CD4-positive, CD25-positive, alpha-beta regulatory T cell (primary cell): ENCODE results near the gene CTBP1. TPM values are rescaled to one million over a fixed set of nuclear protein-coding genes. Genes with fewer than 3 reads are reported as not detected.

Experiments
- ATAC-seq, 2 donors: fragments of 150-1000 bp; cut with Tn5 transposase; one replicate each; pipeline ENCODE4 v1.10.0; 2021; ENCODE audit warnings: low read depth in 2 of 2, moderate number of reproducible peaks in 2 of 2, moderate library complexity in 1 of 2
- DNase-seq, 3 donors: peaks; one replicate each; pipeline versions ENCODE4 v3.0.0 to v3.0.0-alpha.2; 2012 to 2022; ENCODE audit warnings: mixed read lengths in 1 of 3
- H3K27ac ChIP-seq: one replicate; pipeline ENCODE4 v1.7.0; 2013; ENCODE audit warnings: mild to moderate bottlenecking, low read length; ENCODE audit not compliant: insufficient read depth, poor library complexity, severe bottlenecking
- H3K27me3 ChIP-seq: one replicate; pipeline ENCODE4 v1.7.0; 2013; ENCODE audit warnings: low read length; ENCODE audit not compliant: control insufficient read depth, insufficient read depth
- H3K36me3 ChIP-seq: one replicate; pipeline ENCODE4 v1.7.0; 2013; ENCODE audit warnings: mild to moderate bottlenecking, low read length, moderate library complexity; ENCODE audit not compliant: control insufficient read depth, insufficient read depth
- H3K4me1 ChIP-seq: 2 replicates; pipeline ENCODE4 v1.7.0; 2013; ENCODE audit warnings: mild to moderate bottlenecking, low read length; ENCODE audit not compliant: insufficient read depth, control insufficient read depth, poor library complexity, severe bottlenecking
- H3K4me3 ChIP-seq: one replicate; pipeline ENCODE4 v1.7.0; 2013; ENCODE audit warnings: low read depth, mild to moderate bottlenecking, low read length, moderate library complexity
- H3K9me3 ChIP-seq, 2 experiments: 1 replicate in 1 of 2; 2 replicates in 1 of 2; pipeline ENCODE4 v1.7.0; 2013; ENCODE audit warnings: low read length in 2 of 2, mild to moderate bottlenecking in 1 of 2, moderate library complexity in 1 of 2; ENCODE audit not compliant: control insufficient read depth in 2 of 2
- H3K27ac Mint-ChIP-seq, 3 donors: one replicate each; pipeline ENCODE4 v1.8.0; 2020 to 2022; ENCODE audit warnings: mild to moderate bottlenecking in 3 of 3, mixed read lengths in 3 of 3, moderate library complexity in 2 of 3
- H3K27me3 Mint-ChIP-seq: one replicate; pipeline ENCODE4 v1.8.0; 2022; ENCODE audit warnings: mild to moderate bottlenecking, mixed read lengths
- H3K36me3 Mint-ChIP-seq: one replicate; pipeline ENCODE4 v1.8.0; 2020; ENCODE audit warnings: mixed read lengths
- H3K4me1 Mint-ChIP-seq, 4 donors: one replicate each; pipeline ENCODE4 v1.8.0; 2020 to 2022; ENCODE audit warnings: mixed read lengths in 4 of 4, mild to moderate bottlenecking in 1 of 4
- H3K4me3 Mint-ChIP-seq, 4 donors: one replicate each; pipeline ENCODE4 v1.8.0; 2020 to 2022; ENCODE audit warnings: mild to moderate bottlenecking in 4 of 4, mixed read lengths in 4 of 4, moderate library complexity in 3 of 4
- H3K9me3 Mint-ChIP-seq, 7 donors: one replicate each; pipeline ENCODE4 v1.8.0; 2020 to 2022; ENCODE audit warnings: mixed read lengths in 7 of 7, mild to moderate bottlenecking in 3 of 7, moderate library complexity in 2 of 7
- polyA plus RNA-seq, 4 donors: library from polyadenylated mRNA; unstranded; fragments of 300-500 nt; fragmentation: Illumina TruSeq; gene quantifications; one replicate each; pipeline ENCODE4 v1.2.3, GENCODE V29; 2021
- total RNA-seq: library from RNA; stranded (reverse); gene quantifications from one replicate; pipeline ENCODE4 v1.2.3, GENCODE V29; 2022

CTBP1 gene
- total and polyA plus RNA-seq, 5 donors from 2014 or later = 32.4 to 198 (median 67.2) TPM

DNA sequence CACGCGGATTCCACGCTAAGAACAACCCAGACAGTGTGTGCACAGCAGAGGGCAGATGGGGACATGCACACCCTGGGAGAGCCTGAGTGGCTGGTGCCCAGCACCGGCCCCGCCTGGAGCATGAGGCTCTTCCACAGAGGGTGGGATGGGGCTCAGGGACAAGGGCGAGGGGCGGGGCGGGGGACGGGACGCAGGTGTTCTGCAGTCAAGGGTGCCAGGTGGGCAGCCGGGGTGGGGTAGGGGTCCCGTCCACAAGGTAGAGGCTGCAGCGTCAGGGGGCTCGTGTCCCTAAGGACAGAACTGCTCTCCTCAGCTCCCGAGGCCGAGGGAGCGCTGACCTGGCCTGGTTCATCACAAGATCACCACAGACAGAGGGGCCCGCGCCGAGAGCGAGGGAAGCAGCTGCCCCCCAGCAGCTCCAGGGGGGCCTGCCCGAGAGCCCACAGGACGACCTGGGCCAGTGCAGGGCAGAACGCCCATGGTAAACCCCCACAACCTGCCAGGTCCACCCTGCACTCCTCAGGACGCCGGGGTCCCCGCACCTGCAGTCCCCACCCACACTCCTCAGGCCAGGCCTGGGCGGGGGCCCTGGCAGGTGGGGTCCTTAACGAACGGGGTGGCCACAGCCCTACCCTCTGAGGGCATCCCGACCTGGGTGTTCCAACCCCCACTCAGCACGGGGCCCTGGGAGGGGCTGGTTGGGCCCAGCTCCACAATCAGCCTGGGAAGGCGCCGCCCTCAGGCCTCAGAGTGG, 26.7 kb downstream of the CTBP1 start:
- ATAC-seq (no peak), DNase-seq (no peak)
- Histone ChIP-seq H3K4me1 (peaks cover 17% of the 10 kb centered on the region), H3K9me3 (no peaks in the 10 kb centered on the region), H3K36me3 (peaks cover 43% of the 10 kb centered on the region), H3K27ac (no peak overlapping the region), H3K4me3 (no peak overlapping the region), H3K27me3 (no peaks in the 10 kb centered on the region)
- Mint-ChIP-seq H3K36me3 (peaks cover 45% of the 10 kb centered on the region), H3K4me3 (no peak overlapping the region), H3K27me3 (no peaks in the 10 kb centered on the region), H3K4me1 (peaks cover 12 to 26% (median 20%) of the 10 kb centered on the region in 4 donors), H3K9me3 (no peaks in the 10 kb centered on the region), H3K27ac (peak overlapping the region in 1 of 3 donors; percentile 32)

DNA sequence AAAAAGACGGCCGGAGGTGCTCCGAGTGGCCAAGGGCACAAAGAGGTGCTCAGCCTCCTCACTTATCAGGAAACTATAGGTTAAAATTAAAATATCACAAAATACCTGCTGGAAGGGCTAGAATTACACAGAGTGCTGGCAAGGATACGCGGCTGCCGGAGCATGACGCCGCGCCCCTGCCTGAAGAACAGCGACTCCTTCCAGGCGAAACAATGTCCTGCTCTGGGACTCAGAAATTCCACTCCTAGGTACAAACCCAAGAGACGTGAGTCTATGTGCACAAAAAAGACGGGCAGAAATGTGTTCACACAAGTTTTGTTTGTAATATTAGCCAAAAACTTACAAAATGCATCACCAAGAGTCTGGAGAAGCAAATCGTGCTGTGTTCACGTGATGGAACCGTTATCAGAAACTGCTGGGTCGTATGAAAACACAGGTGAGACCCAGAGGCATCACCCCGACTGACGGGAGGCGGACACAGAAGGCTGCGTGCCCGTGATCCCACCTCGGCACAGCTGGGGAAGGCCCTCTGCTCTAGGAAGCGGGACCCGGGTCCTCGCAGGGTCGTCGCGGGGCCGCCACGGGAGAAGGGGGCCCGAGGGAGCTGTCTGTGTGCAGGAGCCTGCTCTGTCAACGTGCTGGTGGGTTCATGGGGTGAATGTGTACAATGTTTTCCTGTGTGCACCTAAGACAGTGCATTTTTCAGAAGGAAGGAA, 27.6 kb downstream of the CTBP1 start:
- H3K4me3 Mint-ChIP-seq = peak overlapping the region in 1 of 4 donors; percentile 23
- no peak overlapping the region for H3K27ac ChIP-seq
- H3K36me3 Mint-ChIP-seq = peaks cover 41% of the 10 kb centered on the region
- H3K9me3 Mint-ChIP-seq = no peaks in the 10 kb centered on the region
- no peak for DNase-seq
- H3K27ac Mint-ChIP-seq = peak overlapping the region in 1 of 3 donors; percentile 58
- no peaks in the 10 kb centered on the region for H3K27me3 ChIP-seq
- H3K36me3 ChIP-seq = peaks cover 36% of the 10 kb centered on the region
- H3K9me3 ChIP-seq = no peaks in the 10 kb centered on the region
- H3K4me3 ChIP-seq = no peak overlapping the region
- ATAC-seq = no peak
- H3K4me1 Mint-ChIP-seq = peaks cover 12 to 34% (median 23%) of the 10 kb centered on the region in 4 donors
- peaks cover 26% of the 10 kb centered on the region for H3K4me1 ChIP-seq
- no peaks in the 10 kb centered on the region for H3K27me3 Mint-ChIP-seq

DNA sequence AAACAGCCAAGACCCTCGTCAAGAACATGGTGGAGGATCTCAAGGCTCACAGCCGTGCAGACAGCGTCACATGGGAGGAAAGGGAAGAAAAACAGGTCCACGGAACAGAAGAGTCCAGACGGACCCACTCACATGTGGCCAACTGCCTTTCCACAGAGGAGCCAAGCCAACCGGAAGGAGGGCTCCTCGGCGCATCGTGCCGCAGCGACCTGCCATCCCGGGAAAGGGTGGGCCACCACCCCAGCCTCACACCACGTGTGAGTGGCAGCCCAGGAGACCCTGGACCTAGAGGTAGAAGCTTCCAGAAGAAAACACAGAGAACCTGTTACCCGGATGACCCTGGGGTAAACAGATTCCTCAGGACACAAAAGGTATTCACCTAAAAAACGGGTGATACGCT, 28.4 kb downstream of the CTBP1 start:
- Histone ChIP-seq H3K4me1 (peaks cover 33% of the 10 kb centered on the region), H3K4me3 (no peak overlapping the region), H3K27me3 (no peaks in the 10 kb centered on the region), H3K27ac (no peak overlapping the region), H3K9me3 (no peaks in the 10 kb centered on the region), H3K36me3 (peaks cover 29% of the 10 kb centered on the region)
- Mint-ChIP-seq H3K9me3 (no peaks in the 10 kb centered on the region), H3K36me3 (peaks cover 41% of the 10 kb centered on the region), H3K4me3 (no peak overlapping the region), H3K4me1 (peaks cover 12 to 37% (median 23%) of the 10 kb centered on the region in 4 donors), H3K27me3 (no peaks in the 10 kb centered on the region), H3K27ac (peak overlapping the region in 1 of 3 donors; percentile 58)
- ATAC-seq = no peak
- no peak for DNase-seq

DNA sequence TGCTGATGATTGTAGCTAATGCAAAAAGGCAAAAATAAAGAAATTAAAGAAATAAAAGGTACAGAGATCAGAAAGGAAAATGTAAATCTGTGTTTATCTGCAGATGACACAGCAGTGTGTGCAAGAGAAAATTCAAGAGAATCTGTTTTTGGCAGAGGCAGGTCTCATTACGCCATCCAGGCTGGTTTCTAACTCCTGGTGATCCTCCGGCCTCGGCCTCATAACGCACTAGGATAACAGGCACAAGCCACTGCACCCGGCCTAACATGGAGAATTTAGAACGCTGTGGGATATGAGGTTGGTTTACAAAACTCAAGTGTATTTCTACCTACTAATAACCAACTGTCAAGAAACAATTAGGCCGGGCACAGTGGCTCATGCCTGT, 29.4 kb downstream of the CTBP1 start:
- no peak for DNase-seq
- peak overlapping the region in 2 of 4 donors; percentile 14 to 52 for H3K4me3 Mint-ChIP-seq
- H3K27ac Mint-ChIP-seq = peak overlapping the region in 2 of 3 donors; percentile 52 to 68
- Histone ChIP-seq H3K36me3 (peaks cover 27% of the 10 kb centered on the region), H3K9me3 (no peaks in the 10 kb centered on the region), H3K27ac (no peak overlapping the region), H3K27me3 (no peaks in the 10 kb centered on the region), H3K4me1 (peaks cover 33% of the 10 kb centered on the region), H3K4me3 (peak overlapping the region; percentile 15)
- no peaks in the 10 kb centered on the region for H3K27me3 Mint-ChIP-seq
- no peak for ATAC-seq
- H3K36me3 Mint-ChIP-seq = peaks cover 38% of the 10 kb centered on the region
- no peaks in the 10 kb centered on the region for H3K9me3 Mint-ChIP-seq
- peaks cover 12 to 37% (median 22%) of the 10 kb centered on the region in 4 donors for H3K4me1 Mint-ChIP-seq

DNA sequence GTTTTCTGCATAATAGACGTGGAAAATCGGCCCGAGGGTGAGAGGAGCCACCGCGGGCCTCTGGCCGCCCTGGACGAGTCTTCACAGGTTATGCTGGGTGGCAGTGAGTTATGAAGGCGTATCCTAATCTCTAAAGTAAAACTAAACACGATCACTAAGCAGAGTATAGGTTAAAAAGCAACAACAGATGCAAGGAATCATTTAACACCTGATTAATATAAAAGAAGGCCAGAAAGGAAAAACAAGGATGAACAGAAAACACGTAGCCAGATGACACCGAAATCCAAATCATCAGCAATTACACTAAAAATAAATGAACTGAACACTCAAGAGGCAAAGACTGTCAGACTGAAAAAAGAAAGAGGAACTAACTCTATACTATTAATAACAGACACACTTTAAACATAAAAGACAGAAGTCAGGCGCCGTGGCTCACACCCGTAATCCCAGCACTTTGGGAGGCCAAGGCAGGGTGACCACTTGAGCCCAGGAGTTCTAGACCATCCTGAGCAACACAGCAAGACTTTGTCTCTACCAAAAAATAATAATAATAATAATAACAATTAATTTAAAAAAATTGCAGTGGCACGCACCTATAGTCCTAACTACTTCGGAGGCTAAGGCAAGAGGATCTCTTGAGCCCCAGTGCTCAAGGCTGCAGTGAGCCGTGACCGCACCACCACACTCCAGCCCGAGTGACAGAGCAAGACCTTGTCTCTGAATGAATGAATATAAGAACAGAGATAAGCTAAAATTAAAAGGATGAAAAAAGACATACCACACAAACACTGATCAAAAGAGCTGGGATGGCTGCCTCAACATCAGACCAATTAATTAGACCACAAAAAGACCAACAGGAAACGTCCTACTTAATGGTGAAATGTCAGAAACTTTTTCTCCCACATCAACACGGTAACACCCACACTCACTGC, 30.0 kb downstream of the CTBP1 start:
- Mint-ChIP-seq H3K9me3 (no peaks in the 10 kb centered on the region), H3K27me3 (no peaks in the 10 kb centered on the region), H3K36me3 (peaks cover 32% of the 10 kb centered on the region), H3K27ac (peak overlapping the region; percentile 5 to 68 (median 57)), H3K4me3 (peak overlapping the region in 2 of 4 donors; percentile 52 to 59), H3K4me1 (peaks cover 12 to 37% (median 21%) of the 10 kb centered on the region in 4 donors)
- Histone ChIP-seq H3K36me3 (peaks cover 21% of the 10 kb centered on the region), H3K27me3 (no peaks in the 10 kb centered on the region), H3K27ac (no peak overlapping the region), H3K9me3 (no peaks in the 10 kb centered on the region), H3K4me3 (peak overlapping the region; percentile 15), H3K4me1 (peaks cover 33% of the 10 kb centered on the region)
- DNase-seq (no peak), ATAC-seq (no peak)

DNA sequence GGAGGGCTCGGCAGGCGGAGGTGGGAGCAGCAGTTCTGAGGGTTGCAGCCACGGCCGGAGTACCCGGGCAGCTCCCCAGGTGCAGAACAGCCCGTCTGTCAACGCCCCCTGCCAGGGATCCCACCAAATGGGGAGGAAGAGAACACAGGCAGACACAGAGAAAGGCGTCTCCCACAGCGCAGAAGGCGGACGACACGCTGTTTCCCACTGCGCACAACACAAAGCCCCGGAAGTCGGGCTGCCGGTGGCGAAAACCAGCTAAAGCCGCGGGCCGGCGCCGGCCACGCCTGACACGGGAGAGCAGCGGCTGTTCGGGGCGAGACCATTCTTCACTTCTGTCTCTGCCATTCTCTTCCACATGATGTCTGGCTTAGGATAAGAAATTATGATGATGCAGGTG, 31.6 kb downstream of the CTBP1 start:
- no peak for DNase-seq
- peaks cover 33% of the 10 kb centered on the region for H3K4me1 ChIP-seq
- Mint-ChIP-seq H3K27me3 (no peaks in the 10 kb centered on the region), H3K4me1 (peaks cover 12 to 35% (median 21%) of the 10 kb centered on the region in 4 donors), H3K9me3 (no peaks in the 10 kb centered on the region), H3K4me3 (peak overlapping the region; percentile 6 to 86 (median 71)), H3K36me3 (peaks cover 32% of the 10 kb centered on the region), H3K27ac (peak overlapping the region; percentile 55 to 92 (median 78))
- peaks cover 26% of the 10 kb centered on the region for H3K36me3 ChIP-seq
- no peaks in the 10 kb centered on the region for H3K9me3 ChIP-seq
- no peak overlapping the region for H3K27ac ChIP-seq
- no peaks in the 10 kb centered on the region for H3K27me3 ChIP-seq
- no peak overlapping the region for H3K4me3 ChIP-seq
- ATAC-seq = no peak

DNA sequence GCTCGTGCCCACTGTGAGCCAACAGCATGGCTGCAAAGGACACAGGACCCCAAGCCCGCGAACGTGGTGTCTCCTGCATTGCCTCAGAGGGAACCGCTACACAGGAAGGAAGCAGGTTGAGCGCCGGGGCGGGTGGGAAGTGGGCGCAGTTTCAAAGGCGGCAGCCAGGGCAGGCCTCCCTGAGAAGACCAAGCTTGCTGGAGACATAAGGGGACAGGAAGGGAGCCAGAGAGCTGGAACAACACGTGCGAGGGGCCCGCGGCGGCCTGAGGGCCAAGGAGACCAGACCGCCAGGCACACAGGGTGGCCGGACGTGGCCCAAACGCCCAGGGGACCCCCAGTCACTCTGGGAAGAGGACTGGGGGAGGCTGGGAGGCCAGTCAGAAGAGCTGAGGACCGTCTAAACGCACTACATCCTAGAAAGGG, 32.0 kb downstream of the CTBP1 start:
- peak overlapping the region; percentile 50 to 74 (median 68) for H3K4me3 Mint-ChIP-seq
- peaks cover 12 to 35% (median 23%) of the 10 kb centered on the region in 4 donors for H3K4me1 Mint-ChIP-seq
- H3K4me3 ChIP-seq = no peak overlapping the region
- peak; percentile 18 to 87 (median 62) for DNase-seq
- H3K36me3 ChIP-seq = peaks cover 28% of the 10 kb centered on the region
- peak overlapping the region; percentile 25 for H3K27ac ChIP-seq
- no peaks in the 10 kb centered on the region for H3K9me3 ChIP-seq
- H3K4me1 ChIP-seq = peaks cover 33% of the 10 kb centered on the region
- H3K36me3 Mint-ChIP-seq = peaks cover 33% of the 10 kb centered on the region
- no peaks in the 10 kb centered on the region for H3K9me3 Mint-ChIP-seq
- ATAC-seq = peak; percentile 88 to 92
- no peaks in the 10 kb centered on the region for H3K27me3 ChIP-seq
- H3K27me3 Mint-ChIP-seq = no peaks in the 10 kb centered on the region
- H3K27ac Mint-ChIP-seq = peak overlapping the region; percentile 55 to 87 (median 78)
